HG02623 (cell line): ENCODE results near the gene E2F1.
A peak's percentile ranks its signal among the peaks of the same experiment; 100 is the strongest.

Experiments used
- ATAC-seq: cut with Tn5 transposase; IDR thresholded peaks from one replicate; pipeline ENCODE4 v1.9.1; 2021; ENCODE audit warnings: moderate library complexity; ENCODE audit not compliant: unreplicated experiment

E2F1 gene

GRCh38 chr20:33673114-33673409 lies 13.1 kb downstream of the E2F1 start:
- no peak for ATAC-seq

- no peak for ATAC-seq
These were observed 13.6 kb downstream of the E2F1 start for GRCh38 chr20:33672426-33673113.

- ATAC-seq: no peak
These were observed 14.5 kb downstream of the E2F1 start for GRCh38 chr20:33671573-33672288.

GRCh38 chr20:33670715-33671499 lies 15.3 kb downstream of the E2F1 start:
- ATAC-seq: no peak

- no peak for ATAC-seq
These were observed 16.1 kb downstream of the E2F1 start for GRCh38 chr20:33669873-33670640.

- no peak for ATAC-seq
These were observed 17.0 kb downstream of the E2F1 start for GRCh38 chr20:33669224-33669623.

- ATAC-seq: no peak
These were observed 17.6 kb downstream of the E2F1 start for GRCh38 chr20:33668466-33669155.

- ATAC-seq: peak; percentile 43
These were observed 18.3 kb downstream of the E2F1 start for GRCh38 chr20:33667676-33668465.

- peak; percentile 7 for ATAC-seq
These were observed 18.9 kb downstream of the E2F1 start for GRCh38 chr20:33667245-33667675.

- peak; percentile 51 for ATAC-seq
These were observed 19.6 kb downstream of the E2F1 start, which contains the start of gene ACTL10 for GRCh38 chr20:33666293-33667244. Gene ACTL10, plus strand, starts transcription at chr20:33666943. Its CDS starts 555 bp downstream, at chr20:33667498.

- no peak for ATAC-seq
These were observed 21.4 kb downstream of the E2F1 start for GRCh38 chr20:33664762-33665144.

GRCh38 chr20:33664085-33664761 lies 22.0 kb downstream of the E2F1 start:
- ATAC-seq: no peak

- peak; percentile 39 for ATAC-seq
These were observed 22.8 kb downstream of the E2F1 start for GRCh38 chr20:33663161-33664084.

GRCh38 chr20:33662172-33662571 lies 24.0 kb downstream of the E2F1 start, which contains the start of gene C20orf144:
Gene C20orf144, plus strand, starts transcription at chr20:33662327. Its CDS starts 19 bp downstream, at chr20:33662346.
- no peak for ATAC-seq

GRCh38 chr20:33660685-33661058 lies 25.5 kb downstream of the E2F1 start:
- ATAC-seq: no peak

- ATAC-seq: no peak
These were observed 26.0 kb downstream of the E2F1 start for GRCh38 chr20:33660035-33660684.
